ENCODE measurements around the gene RERG.
A peak's percentile ranks its signal among the peaks of the same experiment; 100 is the strongest.
"Not testable (repeated sequence)": the region's sequence is repeated elsewhere in the genome, so short reads cannot be mapped to it uniquely, and the experiment has no call there.

The RERG gene

GRCh38 chr12:15220915-15221885 is at the start of gene RERG:
Gene RERG, minus strand, starts transcription at chr12:15221417. Its CDS starts 3,928 bp downstream, at chr12:15217489.
- DNase-seq (ENCODE audit: low read depth in 1 of 2, low spot score in 1 of 2): peak; percentile 53 to 56

- DNase-seq (ENCODE audit: low read depth in 1 of 2, low spot score in 1 of 2): no peak
Measured at GRCh38 chr12:15270591-15270990, 49.4 kb upstream of the RERG start.

GRCh38 chr12:15268927-15269552 is 47.8 kb upstream of the RERG start:
- peak in 1 of 2 donors; percentile 35 for DNase-seq (ENCODE audit: low read depth in 1 of 2, low spot score in 1 of 2)

GRCh38 chr12:15268309-15268708 is 47.1 kb upstream of the RERG start:
- DNase-seq (ENCODE audit: low read depth in 1 of 2, low spot score in 1 of 2): no peak

DNA sequence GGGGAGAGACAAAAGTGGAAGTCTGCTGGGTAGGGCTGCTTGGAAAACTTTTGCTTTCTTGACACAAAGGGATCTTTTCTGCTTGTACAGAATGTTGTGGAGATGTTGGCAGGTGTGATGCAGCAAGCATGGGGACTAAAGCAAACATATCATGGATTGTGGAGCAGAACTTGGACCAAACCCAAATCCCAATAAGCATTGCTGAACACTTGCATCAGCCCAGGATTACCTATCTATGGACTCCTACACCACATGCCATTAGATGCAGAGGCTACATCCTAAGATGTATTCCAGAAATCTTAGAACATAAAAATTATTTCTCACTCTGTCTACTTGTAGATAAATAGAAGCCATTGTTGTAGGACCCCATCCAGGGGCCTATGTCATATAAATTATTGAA is 44.7 kb upstream of the RERG start:
- no peak for DNase-seq (ENCODE audit: low read depth in 1 of 2, low spot score in 1 of 2)

DNA sequence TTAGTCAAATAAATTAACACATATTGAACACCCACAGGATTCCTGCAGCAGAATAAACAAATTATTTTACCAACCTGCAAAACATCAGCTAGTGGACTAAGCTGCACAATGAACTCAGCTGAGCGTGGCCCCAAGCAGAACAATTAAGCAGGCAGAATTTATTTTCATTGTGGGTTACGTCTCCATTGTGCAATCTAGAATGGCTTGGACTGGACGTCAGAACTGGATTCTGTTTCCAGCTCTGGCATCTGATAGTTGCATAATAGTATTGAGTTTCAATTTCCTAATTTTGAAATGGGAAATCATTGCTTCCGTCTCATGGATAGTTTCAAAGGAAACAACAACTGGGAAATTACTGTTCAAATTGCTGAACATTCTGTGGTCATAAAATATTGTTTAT is 35.5 kb upstream of the RERG start:
- DNase-seq (ENCODE audit: low read depth in 1 of 2, low spot score in 1 of 2): no peak

- DNase-seq (ENCODE audit: low read depth in 1 of 2, low spot score in 1 of 2): no peak
Measured at GRCh38 chr12:15253990-15254389, 32.8 kb upstream of the RERG start.

DNA sequence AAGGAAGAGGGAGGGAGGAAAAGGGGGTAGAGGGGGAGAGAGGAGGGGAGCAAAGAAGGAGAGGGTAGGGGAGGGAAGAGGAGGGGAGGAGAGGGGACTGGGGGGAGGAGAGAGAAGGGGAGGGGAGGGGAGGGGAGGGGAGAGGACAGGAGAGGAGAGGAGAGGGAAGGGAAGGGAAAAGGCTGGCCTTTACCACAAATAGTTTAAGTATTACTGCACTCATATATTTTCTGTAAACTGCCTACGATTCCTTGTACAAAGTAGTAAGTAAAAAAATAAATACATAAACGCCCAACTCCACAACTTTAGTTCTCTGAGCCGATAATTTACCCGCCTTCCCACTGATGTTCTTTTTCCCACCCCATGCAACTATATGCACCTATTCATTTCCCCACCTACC is 23.7 kb upstream of the RERG start:
- DNase-seq (ENCODE audit: low read depth in 1 of 2, low spot score in 1 of 2): no peak

DNA sequence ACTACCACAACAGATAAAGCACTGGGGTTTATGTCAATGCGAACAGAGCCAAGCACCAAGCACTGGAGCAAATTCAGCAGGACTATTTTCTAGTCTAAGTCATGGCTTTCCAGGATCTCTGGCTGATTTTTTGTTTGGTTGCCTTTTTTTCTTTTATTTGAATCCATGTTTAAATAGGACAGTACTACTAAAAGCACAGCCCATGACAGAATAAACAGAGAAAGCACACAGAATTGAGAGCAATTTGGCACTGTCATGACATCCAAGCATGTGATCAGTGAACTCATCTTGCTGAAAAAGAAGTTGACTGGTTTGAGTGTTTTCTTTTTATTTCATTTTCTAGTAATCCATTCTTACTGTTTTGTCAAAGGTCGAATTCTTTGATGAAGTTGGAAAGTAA is 23.1 kb upstream of the RERG start:
- DNase-seq (ENCODE audit: low read depth in 1 of 2, low spot score in 1 of 2): no peak

DNA sequence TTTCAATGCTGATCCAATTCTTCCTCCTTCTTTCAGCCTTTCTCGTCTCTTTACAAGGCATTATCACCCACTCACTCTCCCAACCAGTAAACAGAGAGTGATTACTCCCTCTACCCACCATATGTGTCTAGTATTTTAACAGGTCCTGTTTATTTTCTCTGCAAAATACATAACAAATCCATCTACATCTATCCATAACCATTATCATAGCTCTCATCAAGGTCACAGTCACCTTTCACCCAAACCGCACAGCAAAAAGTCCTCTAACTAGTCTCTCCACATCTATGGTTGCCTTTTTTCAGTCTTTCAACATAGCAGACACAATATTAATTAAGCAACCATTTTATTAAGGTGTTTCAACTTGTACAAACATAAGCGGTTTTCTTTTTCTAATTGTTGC is 21.9 kb upstream of the RERG start:
- DNase-seq (ENCODE audit: low read depth in 1 of 2, low spot score in 1 of 2): no peak

- DNase-seq (ENCODE audit: low read depth in 1 of 2, low spot score in 1 of 2): no peak
Measured at GRCh38 chr12:15240898-15241297, 19.7 kb upstream of the RERG start.

GRCh38 chr12:15234508-15234907 is 13.3 kb upstream of the RERG start:
- DNase-seq (ENCODE audit: low read depth in 1 of 2, low spot score in 1 of 2): no peak

- DNase-seq (ENCODE audit: low read depth in 1 of 2, low spot score in 1 of 2): no peak
Measured at GRCh38 chr12:15234011-15234410, 12.8 kb upstream of the RERG start.

GRCh38 chr12:15232959-15233358 is 11.7 kb upstream of the RERG start:
- no peak for DNase-seq (ENCODE audit: low read depth in 1 of 2, low spot score in 1 of 2)

GRCh38 chr12:15231493-15231892 is 10.3 kb upstream of the RERG start:
- DNase-seq (ENCODE audit: low read depth in 1 of 2, low spot score in 1 of 2): no peak

- DNase-seq (ENCODE audit: low read depth in 1 of 2, low spot score in 1 of 2): no peak
Measured at GRCh38 chr12:15230751-15231150, 9.5 kb upstream of the RERG start.

- DNase-seq (ENCODE audit: low read depth in 1 of 2, low spot score in 1 of 2): no peak
Measured at GRCh38 chr12:15230137-15230536, 8.9 kb upstream of the RERG start.

DNA sequence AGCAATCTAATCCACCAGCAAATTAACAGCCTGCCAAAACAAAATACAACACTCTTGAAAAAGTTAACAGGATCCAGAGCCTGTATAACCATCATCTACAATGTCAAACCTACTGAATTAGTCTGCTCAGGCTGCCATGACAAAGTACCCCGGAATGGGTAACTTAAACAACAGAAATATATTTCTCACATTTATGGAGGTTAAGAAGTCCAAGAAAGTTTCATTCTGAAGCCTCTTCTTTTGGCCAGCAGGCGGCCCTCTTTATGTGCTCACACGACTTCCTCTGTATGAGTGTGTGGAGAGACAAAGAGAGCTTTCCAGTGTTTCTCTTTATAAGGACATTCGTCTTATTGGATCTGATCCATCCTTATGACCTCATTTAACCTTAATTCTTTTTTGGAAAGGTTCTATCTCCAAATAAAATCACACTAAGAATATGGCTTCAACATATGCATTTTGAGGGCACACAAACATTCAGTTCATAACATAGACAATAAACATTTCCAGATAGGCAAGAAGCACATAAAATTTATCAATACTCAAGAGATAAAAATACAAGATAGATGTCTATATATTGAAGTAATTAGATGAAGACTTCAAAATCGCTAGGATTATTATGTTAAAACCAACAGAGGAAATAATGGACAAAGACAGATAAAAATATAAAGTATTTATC is 5.9 kb upstream of the RERG start:
- no peak for DNase-seq (ENCODE audit: low read depth in 1 of 2, low spot score in 1 of 2)

DNA sequence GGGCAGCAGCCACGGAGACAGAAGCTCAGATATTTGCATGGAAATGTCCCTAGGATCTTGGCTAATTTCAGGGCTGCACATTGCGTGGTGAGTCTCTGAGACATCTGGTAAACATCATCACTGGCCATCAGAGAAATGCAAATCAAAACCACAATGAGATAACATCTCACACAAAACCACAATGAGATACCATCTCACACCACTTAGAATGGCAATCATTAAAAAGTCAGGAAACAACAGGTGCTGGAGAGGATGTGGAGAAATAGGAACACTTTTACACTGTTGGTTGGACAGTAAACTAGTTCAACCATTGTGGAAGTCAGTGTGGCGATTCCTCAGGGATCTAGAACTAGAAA is 4.6 kb upstream of the RERG start:
- not testable (repeated sequence) for DNase-seq (ENCODE audit: low read depth in 1 of 2, low spot score in 1 of 2)

DNA sequence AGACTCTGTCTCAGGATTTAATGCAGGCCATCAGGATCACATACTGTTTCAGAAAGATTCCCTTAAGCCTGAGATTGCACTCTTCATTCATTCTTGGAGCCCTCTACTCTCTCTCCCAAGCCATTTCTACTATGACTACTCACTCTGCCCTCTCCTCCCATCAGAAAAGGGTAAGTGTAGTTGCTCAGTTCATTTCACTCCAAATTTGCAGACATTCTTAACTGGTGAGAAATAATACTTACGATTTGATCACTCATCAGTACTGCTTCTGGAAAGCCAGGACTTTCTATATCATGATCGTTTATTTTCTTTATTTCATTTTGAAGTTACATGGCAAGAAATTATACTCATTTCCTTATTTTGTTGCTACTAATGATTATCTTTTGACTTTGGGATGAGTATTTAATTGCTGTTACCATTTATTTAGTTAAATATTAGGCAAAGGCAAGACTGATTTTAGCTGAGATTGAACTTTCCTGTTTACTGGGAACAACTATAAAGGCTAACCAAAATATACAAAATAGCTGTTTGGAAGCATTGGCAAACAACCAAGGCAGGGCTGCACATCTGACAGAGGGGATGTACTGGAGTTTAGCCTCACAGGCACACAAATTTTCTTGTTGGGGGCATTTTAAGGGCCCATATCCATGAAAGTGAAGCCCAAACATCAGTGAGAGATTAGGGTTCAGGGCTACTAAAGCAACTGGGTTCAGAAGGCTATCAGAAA is 4.1 kb upstream of the RERG start:
- DNase-seq (ENCODE audit: low read depth in 1 of 2, low spot score in 1 of 2): no peak

DNA sequence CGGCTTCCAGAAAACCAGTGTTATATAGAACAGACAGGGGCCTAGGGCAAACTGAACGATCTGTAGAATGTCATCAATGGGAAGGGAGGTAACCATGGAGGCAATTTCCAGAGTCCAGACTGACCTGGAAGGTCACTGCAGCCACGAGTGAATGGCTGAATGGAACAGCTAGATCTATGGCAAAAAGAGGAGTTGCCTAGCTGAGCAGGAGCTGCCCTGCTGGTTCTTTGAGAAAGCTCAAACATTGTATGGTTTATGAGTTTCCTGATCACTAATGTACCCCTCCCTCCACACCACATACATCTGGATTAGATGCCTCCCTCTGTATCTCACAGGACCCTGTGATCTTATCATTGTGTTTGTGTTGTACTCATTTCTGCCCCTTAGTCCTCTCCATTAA is 1.0 kb upstream of the RERG start:
- no peak for DNase-seq (ENCODE audit: low read depth in 1 of 2, low spot score in 1 of 2)
